B cell (primary cell): ENCODE data around the gene ABCA9. TPM values are rescaled to one million over a fixed set of nuclear protein-coding genes. Genes with fewer than 3 reads are reported as not detected.

ENCODE experiments used
- ATAC-seq: fragments of 200-7000 bp; cut with Tn5 transposase; one replicate; pipeline ENCODE4 v1.10.0; 2021; ENCODE audit warnings: low read depth, mild to moderate bottlenecking, moderate number of reproducible peaks, moderate library complexity
- CTCF ChIA-PET: fragments of 350-600 bp; sonication (Branson Sonifier 250); formaldehyde crosslinking; loops from one replicate; lab custom pipeline; 2021; ENCODE audit warnings: antibody characterized with exemption, inconsistent platforms; lab: Charles Lee
- POLR2A ChIA-PET: fragments of 350-600 bp; sonication (Branson Sonifier 250); formaldehyde crosslinking; loops from one replicate; lab custom pipeline; 2021; ENCODE audit warnings: antibody characterized with exemption; lab: Charles Lee
- DNase-seq: peaks from one replicate; pipeline ENCODE4 v3.0.0; 2013
- H2AFZ ChIP-seq: 2 replicates; pipeline ENCODE4 v1.6.1; 2012; ENCODE audit warnings: mild to moderate bottlenecking, low read depth, low read length; ENCODE audit not compliant: insufficient read depth, poor library complexity, severe bottlenecking
- H3K27ac ChIP-seq, 2 donors: 1 replicate in 1 of 2; 2 replicates in 1 of 2; pipeline ENCODE4 v1.5.1; 2012 to 2013; ENCODE audit warnings: low read length in 2 of 2, mild to moderate bottlenecking in 2 of 2, moderate library complexity in 1 of 2
- H3K27me3 ChIP-seq, 4 experiments: fragments of 200-600 bp in 1 of 4; sonication (generic) in 1 of 4; replicated peaks in 1 of 4; 1 replicate in 2 of 4; 2 replicates in 2 of 4; pipeline versions ENCODE4 v1.6.1 to v1.7.0; 2013 to 2016; ENCODE audit warnings: low read length in 3 of 4, mild to moderate bottlenecking in 2 of 4, mixed read lengths in 1 of 4, moderate library complexity in 1 of 4; ENCODE audit not compliant: insufficient read depth in 4 of 4, control insufficient read depth in 3 of 4; ENCODE audit errors: control extremely low read depth in 1 of 4
- H3K36me3 ChIP-seq, 2 experiments: replicated peaks in 1 of 2; 1 replicate in 1 of 2; 2 replicates in 1 of 2; pipeline versions ENCODE4 v1.6.1 to v1.7.1; 2013; ENCODE audit warnings: low read length in 1 of 2; ENCODE audit not compliant: insufficient read depth in 2 of 2, control insufficient read depth in 1 of 2; ENCODE audit errors: control extremely low read depth in 1 of 2, extremely low read depth in 1 of 2
- H3K4me1 ChIP-seq, 2 donors: fragments of 200-600 bp in 1 of 2; sonication (generic) in 1 of 2; 1 replicate in 1 of 2; 2 replicates in 1 of 2; pipeline versions ENCODE4 v1.5.1 to v1.6.1; 2013 to 2017; ENCODE audit warnings: low read length in 2 of 2; ENCODE audit not compliant: control insufficient read depth in 2 of 2, insufficient read depth in 2 of 2
- H3K4me2 ChIP-seq: replicated peaks from 2 replicates; pipeline ENCODE3; 2012; ENCODE audit warnings: mild to moderate bottlenecking, low read depth, low read length; ENCODE audit not compliant: poor library complexity, severe bottlenecking
- H3K4me3 ChIP-seq, 5 experiments: fragments of 200-600 bp in 1 of 5; sonication (generic) in 1 of 5; 1 replicate in 3 of 5; 2 replicates in 2 of 5; pipeline versions ENCODE4 v1.5.1 to v1.7.0; 2011 to 2016; ENCODE audit warnings: low read length in 4 of 5, mild to moderate bottlenecking in 4 of 5, low read depth in 2 of 5, control low read depth in 1 of 5, moderate library complexity in 1 of 5; ENCODE audit not compliant: insufficient read depth in 1 of 5; ENCODE audit errors: control extremely low read depth in 1 of 5, extremely low read depth in 1 of 5
- H3K79me2 ChIP-seq: fragments of 200-600 bp; sonication (generic); one replicate; pipeline ENCODE4 v1.6.0; 2016; ENCODE audit warnings: low read length; ENCODE audit not compliant: control insufficient read depth, insufficient read depth
- H3K9ac ChIP-seq: fragments of 200-600 bp; sonication (generic); 2 replicates; pipeline ENCODE4 v1.6.1; 2017; ENCODE audit warnings: mild to moderate bottlenecking, low read length, moderate library complexity
- H3K9me3 ChIP-seq, 3 donors: one replicate each; pipeline versions ENCODE4 v1.6.1 to v1.7.1; 2013; ENCODE audit warnings: low read length in 2 of 3; ENCODE audit not compliant: control insufficient read depth in 2 of 3, insufficient read depth in 1 of 3; ENCODE audit errors: control extremely low read depth in 1 of 3
- H4K20me1 ChIP-seq: 2 replicates; pipeline ENCODE4 v1.6.0; 2012; ENCODE audit warnings: mild to moderate bottlenecking, low read length; ENCODE audit not compliant: insufficient read depth, control insufficient read depth, poor library complexity, severe bottlenecking
- H3K27ac Mint-ChIP-seq: one replicate; pipeline ENCODE4 v1.8.0; 2021; ENCODE audit warnings: mixed read lengths
- H3K27me3 Mint-ChIP-seq: one replicate; pipeline ENCODE4 v1.8.0; 2021; ENCODE audit warnings: mixed read lengths
- H3K4me1 Mint-ChIP-seq: one replicate; pipeline ENCODE4 v1.8.0; 2021; ENCODE audit warnings: mixed read lengths
- H3K4me3 Mint-ChIP-seq: one replicate; pipeline ENCODE4 v1.8.0; 2021; ENCODE audit warnings: mixed read lengths
- H3K9me3 Mint-ChIP-seq: one replicate; pipeline ENCODE4 v1.8.0; 2022; ENCODE audit warnings: mixed read lengths; ENCODE audit not compliant: insufficient read depth
- EZH2 ChIP-seq: IDR thresholded peaks from 2 replicates; pipeline ENCODE4 v1.6.1; 2012; ENCODE audit warnings: borderline replicate concordance, low read depth, mild to moderate bottlenecking, moderate library complexity, low read length; ENCODE audit not compliant: insufficient read depth, poor library complexity, severe bottlenecking
- WGBS: methylation state at CpG from one replicate; pipeline ENCODE4 v1.1.5; 2013; ENCODE audit warnings: missing lambda C conversion rate; ENCODE audit not compliant: insufficient coverage; 5-methylcytosine and 5-hydroxymethylcytosine counted together
- intact Hi-C: fragments of 100-400 bp; cut with micrococcal nuclease; formaldehyde crosslinking; loops from one replicate; pipeline ENCODE4 v1.10.0; 2022
- polyA plus RNA-seq: library from polyadenylated mRNA; depleted of rRNA; stranded (reverse); fragments of >200 nt; gene quantifications from 2 replicates; pipeline ENCODE4 v1.2.3, GENCODE V29; 2012
- total RNA-seq, 2 donors: library from RNA; stranded (reverse); fragments of 120-200 nt in 1 of 2; gene quantifications; 1 replicate in 1 of 2; 2 replicates in 1 of 2; pipeline versions ENCODE4 v1.2.3 to v1.2.4, GENCODE V29; 2013 to 2022
- TF ChIP-seq, protein P1 (sequence below): fragments of 200-600 bp; IDR thresholded peaks from one replicate; pipeline ENCODE4 v1.8.0; 2022; ENCODE audit warnings: antibody characterized with exemption, mild to moderate bottlenecking

The ABCA9 gene
- total and polyA plus RNA-seq, 2 donors (not counting 1 experiment from before 2014, with no cell fraction given), result 0.06 to 0.91 TPM

DNA sequence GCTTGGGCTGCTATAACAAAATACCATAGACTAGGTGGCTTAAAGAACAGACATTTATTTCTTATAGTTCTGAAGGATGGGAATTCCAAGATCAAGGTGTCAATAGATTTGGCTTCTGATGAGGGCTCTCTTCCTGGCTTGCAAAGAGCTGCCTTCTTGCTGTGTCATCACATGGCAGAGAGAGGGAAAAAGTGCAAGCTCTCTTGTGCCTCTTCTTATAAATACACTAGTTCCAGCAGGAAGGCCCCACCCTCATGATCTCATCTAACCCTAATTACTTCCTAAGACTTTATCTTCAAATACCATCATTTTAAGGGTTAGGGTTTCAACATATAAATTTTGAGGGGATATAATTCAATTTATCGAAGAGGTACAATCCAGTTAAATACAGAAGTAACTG, 30.6 kb downstream of the ABCA9 start:
- no peaks in the 10 kb centered on the region for H3K4me1 ChIP-seq
- Mint-ChIP-seq H3K4me1 (no peaks in the 10 kb centered on the region), H3K9me3 (no peaks in the 10 kb centered on the region), H3K27ac (no peak overlapping the region), H3K27me3 (no peaks in the 10 kb centered on the region), H3K4me3 (no peak overlapping the region)
- WGBS, result 80% methylated on average over 1 of the region's 1 CpG
- H2AFZ ChIP-seq, result no peak overlapping the region
- no peak overlapping the region for H3K4me3 ChIP-seq
- intact Hi-C loops, result no loop called here
- H3K27me3 ChIP-seq, result no peaks in the 10 kb centered on the region
- H3K79me2 ChIP-seq, result no peaks in the 10 kb centered on the region
- ATAC-seq, result no peak
- ChIA-PET POLR2A (no interaction called here), CTCF (no interaction called here)
- H3K9me3 ChIP-seq, result no peaks in the 10 kb centered on the region
- H4K20me1 ChIP-seq, result no peaks in the 10 kb centered on the region
- no peak for TF ChIP-seq EZH2
- TF ChIP-seq, protein P1, sequence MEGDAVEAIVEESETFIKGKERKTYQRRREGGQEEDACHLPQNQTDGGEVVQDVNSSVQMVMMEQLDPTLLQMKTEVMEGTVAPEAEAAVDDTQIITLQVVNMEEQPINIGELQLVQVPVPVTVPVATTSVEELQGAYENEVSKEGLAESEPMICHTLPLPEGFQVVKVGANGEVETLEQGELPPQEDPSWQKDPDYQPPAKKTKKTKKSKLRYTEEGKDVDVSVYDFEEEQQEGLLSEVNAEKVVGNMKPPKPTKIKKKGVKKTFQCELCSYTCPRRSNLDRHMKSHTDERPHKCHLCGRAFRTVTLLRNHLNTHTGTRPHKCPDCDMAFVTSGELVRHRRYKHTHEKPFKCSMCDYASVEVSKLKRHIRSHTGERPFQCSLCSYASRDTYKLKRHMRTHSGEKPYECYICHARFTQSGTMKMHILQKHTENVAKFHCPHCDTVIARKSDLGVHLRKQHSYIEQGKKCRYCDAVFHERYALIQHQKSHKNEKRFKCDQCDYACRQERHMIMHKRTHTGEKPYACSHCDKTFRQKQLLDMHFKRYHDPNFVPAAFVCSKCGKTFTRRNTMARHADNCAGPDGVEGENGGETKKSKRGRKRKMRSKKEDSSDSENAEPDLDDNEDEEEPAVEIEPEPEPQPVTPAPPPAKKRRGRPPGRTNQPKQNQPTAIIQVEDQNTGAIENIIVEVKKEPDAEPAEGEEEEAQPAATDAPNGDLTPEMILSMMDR, result no peak
- no peak overlapping the region for H3K4me2 ChIP-seq
- H3K36me3 ChIP-seq, result no peaks in the 10 kb centered on the region
- H3K27ac ChIP-seq, result no peak overlapping the region
- DNase-seq, result no peak
- no peak overlapping the region for H3K9ac ChIP-seq

DNA sequence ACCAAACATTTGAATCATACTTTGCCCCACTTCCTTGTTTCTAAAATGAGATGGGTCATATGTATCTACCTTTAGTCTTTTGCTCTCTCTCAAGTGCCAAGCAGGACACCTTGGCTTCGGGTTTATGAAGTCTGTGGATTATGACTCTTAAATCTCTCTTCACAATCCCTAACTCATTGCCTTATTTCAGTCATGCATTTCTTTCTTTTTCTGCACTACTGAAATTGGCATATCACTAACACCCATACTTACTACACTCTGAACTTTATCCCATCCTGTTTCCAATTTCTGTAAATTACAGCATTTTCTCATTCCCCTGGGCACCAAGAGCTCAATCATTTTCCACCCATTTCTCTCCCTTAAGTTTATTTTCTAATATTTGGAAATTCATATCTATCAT, 42.0 kb downstream of the ABCA9 start:
- Histone ChIP-seq H2AFZ (no peak overlapping the region), H3K9me3 (no peaks in the 10 kb centered on the region), H3K27ac (no peak overlapping the region), H3K9ac (no peak overlapping the region), H3K36me3 (no peaks in the 10 kb centered on the region), H4K20me1 (no peaks in the 10 kb centered on the region), H3K4me1 (no peaks in the 10 kb centered on the region), H3K79me2 (no peaks in the 10 kb centered on the region), H3K4me2 (no peak overlapping the region), H3K4me3 (no peak overlapping the region), H3K27me3 (no peaks in the 10 kb centered on the region)
- TF ChIP-seq, protein P1, result no peak
- no peak for TF ChIP-seq EZH2
- no peak for DNase-seq
- no peaks in the 10 kb centered on the region for H3K9me3 Mint-ChIP-seq
- no peak overlapping the region for H3K4me3 Mint-ChIP-seq
- CTCF ChIA-PET, result no interaction called here
- intact Hi-C loops, result no loop called here
- no CpG with 5 or more reads among the region's 1 CpG for WGBS
- no peak for ATAC-seq
- no peaks in the 10 kb centered on the region for H3K27me3 Mint-ChIP-seq
- POLR2A ChIA-PET, result no interaction called here
- no peak overlapping the region for H3K27ac Mint-ChIP-seq
- no peaks in the 10 kb centered on the region for H3K4me1 Mint-ChIP-seq
